K562 (cell line): ENCODE results near the gene FGF11. TPM values are rescaled to one million over a fixed set of nuclear protein-coding genes. Genes with fewer than 3 reads are reported as not detected.
A peak's percentile ranks its signal among the peaks of the same experiment; 100 is the strongest.

ENCODE experiments used
- AFF1 ChIP-seq, 2 experiments: fragments of 450-650 bp; IDR thresholded peaks; 2 replicates each; pipeline ENCODE4 v1.6.1; 2018; ENCODE audit warnings: mild to moderate bottlenecking in 2 of 2, low read depth in 1 of 2; ENCODE audit not compliant: partially characterized antibody in 2 of 2
- CREB5 ChIP-seq: fragments of 250-450 bp; sonication (Bioruptor Pico); IDR thresholded peaks from 2 replicates; pipeline ENCODE4 v1.5.0; 2020; ENCODE audit warnings: mild to moderate bottlenecking
- EP400 ChIP-seq: fragments of 450-650 bp; IDR thresholded peaks from 2 replicates; pipeline ENCODE4 v1.6.1; 2017; ENCODE audit warnings: antibody characterized with exemption, mild to moderate bottlenecking, moderate library complexity
- MLLT1 ChIP-seq, 2 experiments: fragments of 450-650 bp; IDR thresholded peaks; 2 replicates each; pipeline ENCODE4 v1.6.1; 2016
- MTA3 ChIP-seq: fragments of 450-650 bp; formaldehyde crosslinking; IDR thresholded peaks from 2 replicates; pipeline ENCODE4 v1.6.1; 2017; ENCODE audit warnings: mild to moderate bottlenecking, borderline replicate concordance
- NR4A1 ChIP-seq, 2 experiments: fragments of 250-450 bp in 1 of 2; fragments of 450-650 bp in 1 of 2; sonication (Bioruptor Pico) in 1 of 2; IDR thresholded peaks; 2 replicates each; pipeline versions ENCODE4 v1.4.0 to v1.6.1; 2016 to 2020; ENCODE audit warnings: mild to moderate bottlenecking in 2 of 2, missing compliant biosample characterization in 1 of 2, missing genetic modification characterization in 1 of 2, moderate library complexity in 1 of 2
- PCBP1 ChIP-seq: fragments of 200-400 bp; formaldehyde crosslinking; IDR thresholded peaks from 2 replicates; pipeline ENCODE4 v1.6.1; 2018; ENCODE audit warnings: mild to moderate bottlenecking, low read depth, low read length; ENCODE audit not compliant: poor library complexity, severe bottlenecking
- PURB ChIP-seq: sonication (generic); formaldehyde crosslinking; IDR thresholded peaks from 2 replicates; pipeline ENCODE4 v1.9.0; 2021; ENCODE audit warnings: low read depth, mild to moderate bottlenecking, missing genetic modification reagents
- RBBP5 ChIP-seq: fragments of 200-600 bp; sonication (generic); IDR thresholded peaks from 2 replicates; pipeline ENCODE4 v1.6.1; 2012; ENCODE audit warnings: borderline replicate concordance, mild to moderate bottlenecking, low read length, control low read depth, inconsistent platforms; ENCODE audit not compliant: insufficient read depth, poor library complexity, severe bottlenecking
- RBM14 ChIP-seq: fragments of 200-400 bp; formaldehyde crosslinking; IDR thresholded peaks from 2 replicates; pipeline ENCODE4 v1.6.1; 2018; ENCODE audit warnings: low read depth, mild to moderate bottlenecking, low read length, moderate library complexity, borderline replicate concordance; ENCODE audit not compliant: insufficient read depth
- SMARCE1 ChIP-seq: fragments of 450-650 bp; IDR thresholded peaks from 2 replicates; pipeline ENCODE4 v1.7.1; 2016; ENCODE audit warnings: mild to moderate bottlenecking
- SRSF7 ChIP-seq: fragments of 200-400 bp; formaldehyde crosslinking; optimal IDR thresholded peaks from 2 replicates; pipeline ENCODE3; 2017; ENCODE audit warnings: mild to moderate bottlenecking, low read depth, low read length
- TEAD1 ChIP-seq, 2 experiments: fragments of 450-650 bp in 1 of 2; sonication (generic) in 1 of 2; formaldehyde crosslinking; IDR thresholded peaks; 2 replicates each; pipeline versions ENCODE4 v1.4.0 to v1.8.0; 2020 to 2022; ENCODE audit warnings: mild to moderate bottlenecking in 2 of 2, missing genetic modification reagents in 1 of 2
- TFAM ChIP-seq: fragments of 250-450 bp; sonication (Bioruptor Pico); conservative IDR thresholded peaks from 2 replicates; pipeline ENCODE4 v1.5.0; 2021; ENCODE audit warnings: mild to moderate bottlenecking, moderate library complexity
- ZBTB26 ChIP-seq: fragments of 450-650 bp; formaldehyde crosslinking; IDR thresholded peaks from 2 replicates; pipeline ENCODE4 v1.4.0; 2022; ENCODE audit warnings: missing genetic modification characterization
- ZNF398 ChIP-seq: fragments of 250-450 bp; sonication (Bioruptor Pico); IDR thresholded peaks from 2 replicates; pipeline ENCODE4 v1.8.0; 2021; ENCODE audit warnings: moderate library complexity, mild to moderate bottlenecking, inconsistent platforms
- polyA plus RNA-seq, 8 experiments: library from polyadenylated mRNA; depleted of rRNA in 4 of 8; stranded (reverse) in 5 of 8; unstranded in 3 of 8; fragments of >200 nt; fragmentation: Nextera tagmentation in 2 of 8; fragmentation: Illumina TruSeq in 1 of 8; extraction: Ambion mirVana in 2 of 8; extraction: Trizol in 1 of 8; gene quantifications; 2 replicates each; pipeline versions ENCODE4 v1.2.1 to v1.2.3, GENCODE V29; 2011 to 2014; ENCODE audit warnings: inconsistent platforms in 1 of 8, missing spikeins in 1 of 8
- total RNA-seq, 7 experiments: library from RNA; depleted of rRNA in 6 of 7; stranded (reverse); fragments of >200 nt in 6 of 7; fragmentation: Illumina TruSeq in 2 of 7; extraction: Trizol in 2 of 7; gene quantifications; 2 replicates each; pipeline versions ENCODE4 v1.2.1 to v1.2.3, GENCODE V29; 2011 to 2021; ENCODE audit warnings: low replicate concordance in 1 of 7

The FGF11 gene
- total and polyA plus RNA-seq, 9 of the 15 experiments (the other 6 are each of a cell fraction or from before 2014, with no cell fraction given): 1.2 to 7.5 (median 3.0) TPM

- TF ChIP-seq AFF1 (IDR thresholded peaks at IDR 0.05; ENCODE audit: low read depth in 1 of 2, partially characterized antibody in 2 of 2): no peak
- TF ChIP-seq SRSF7: no peak
- TF ChIP-seq CREB5 (CRISPR knock-in tag): no peak
- no peak for TF ChIP-seq SMARCE1
- no peak for TF ChIP-seq ZNF398 (CRISPR knock-in tag)
- no peak for TF ChIP-seq NR4A1 (CRISPR knock-in tag; IDR thresholded peaks at IDR 0.05)
- no peak for TF ChIP-seq NR4A1 (tag; IDR thresholded peaks at IDR 0.05)
- TF ChIP-seq RBBP5: no peak
- TF ChIP-seq EP400: no peak
- TF ChIP-seq RBM14: no peak
- no peak for TF ChIP-seq MTA3
- TF ChIP-seq PURB (CRISPR knock-in tag): no peak
- TF ChIP-seq TFAM (CRISPR knock-in tag): no peak
- TF ChIP-seq ZBTB26: no peak
- TF ChIP-seq PCBP1: peak; percentile 6
- TF ChIP-seq MLLT1 (IDR thresholded peaks at IDR 0.05): 0 out of 4 replicates have a peak, but pooled peaks of 1 of the 2 experiments have one; percentile 23
- TF ChIP-seq TEAD1 (CRISPR knock-in tag; IDR thresholded peaks at IDR 0.05): no peak
Measured at GRCh38 chr17:7404737-7405349, 34.5 kb upstream of the FGF11 start (continued).
